ENCODE measurements around the gene ENOX1.

The ENOX1 gene

DNA sequence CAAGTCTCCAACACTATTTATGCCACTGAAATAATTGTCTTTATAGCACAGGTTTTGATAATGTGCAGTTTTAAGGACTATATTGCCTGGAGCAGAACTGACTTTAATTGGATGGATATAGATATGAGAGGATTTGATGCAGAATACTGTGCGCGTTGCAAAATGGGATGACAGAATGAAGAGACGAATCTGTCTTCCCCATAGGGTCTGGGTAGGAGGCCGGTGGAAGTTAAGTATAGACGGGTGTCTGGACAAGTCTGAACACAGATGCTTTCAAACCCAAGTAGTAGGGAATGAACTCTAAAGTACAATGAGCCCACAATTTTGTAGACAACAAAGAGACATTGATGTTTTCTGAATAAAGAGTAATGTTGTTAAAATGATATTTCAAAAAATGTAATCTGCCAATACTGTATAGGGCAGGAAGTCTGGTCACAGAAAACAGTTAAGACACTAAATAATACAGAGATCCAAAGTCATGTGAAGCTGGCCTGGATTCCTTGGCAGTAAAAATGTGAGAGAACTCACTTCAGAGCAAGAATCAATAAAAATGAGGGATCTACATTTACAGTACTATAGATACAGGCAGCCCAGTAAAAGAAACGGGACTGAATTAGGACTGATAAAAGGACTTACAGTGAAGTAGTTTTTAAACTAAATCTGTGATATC is 125.5 kb downstream of the ENOX1 start:
- no peak for TF ChIP-seq FOXK2 (IDR thresholded peaks at IDR 0.05)
- no peak for TF ChIP-seq FOXA1 (IDR thresholded peaks at IDR 0.05)
- no peak for TF ChIP-seq NFRKB (IDR thresholded peaks at IDR 0.05)
- no peak for TF ChIP-seq HDGF (IDR thresholded peaks at IDR 0.05; ENCODE audit: borderline replicate concordance)
- no peak for TF ChIP-seq LEF1 (IDR thresholded peaks at IDR 0.05; ENCODE audit: borderline replicate concordance)
- TF ChIP-seq BHLHE40 (IDR thresholded peaks at IDR 0.05; ENCODE audit: borderline replicate concordance), result no peak
- no peak for TF ChIP-seq SUZ12 (IDR thresholded peaks at IDR 0.05)
- no peak for TF ChIP-seq L3MBTL2 (conservative IDR thresholded peaks at IDR 0.05)
- TF ChIP-seq TARDBP (IDR thresholded peaks at IDR 0.05), result no peak
- TF ChIP-seq CTBP1 (IDR thresholded peaks at IDR 0.05; ENCODE audit: borderline replicate concordance), result no peak
- TF ChIP-seq ZNF384 (IDR thresholded peaks at IDR 0.05), result no peak
- TF ChIP-seq PKNOX1 (IDR thresholded peaks at IDR 0.05), result no peak
- no peak for TF ChIP-seq SP1 (IDR thresholded peaks at IDR 0.05)
- TF ChIP-seq FOXM1 (IDR thresholded peaks at IDR 0.05; ENCODE audit: borderline replicate concordance), result no peak
- POLR2A ChIA-PET, result no interaction called here
- CTCF ChIA-PET, result no interaction called here
- DNase-seq (ENCODE audit: extremely low spot score), result no peak

DNA sequence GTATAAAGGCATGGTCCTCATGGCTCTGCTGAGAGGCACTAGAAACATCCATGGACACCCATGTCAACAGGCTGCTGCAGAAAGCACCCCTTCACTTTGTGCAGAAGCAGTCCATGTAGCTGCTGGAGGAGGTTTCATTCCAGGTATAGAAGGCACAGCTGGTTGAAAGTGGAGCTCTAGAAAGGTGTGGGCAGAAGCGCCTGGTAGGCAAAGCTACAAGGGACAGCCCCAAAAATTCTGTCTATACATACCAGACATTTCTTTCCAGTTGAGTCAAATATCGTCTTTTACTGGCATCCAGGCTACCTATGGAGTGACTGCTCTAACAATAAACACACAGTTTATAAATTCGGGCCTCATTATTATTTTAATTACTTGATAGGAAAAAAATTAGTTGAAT is 129.3 kb downstream of the ENOX1 start:
- CTCF ChIA-PET, result no interaction called here
- no peak for DNase-seq (ENCODE audit: extremely low spot score)
- POLR2A ChIA-PET, result no interaction called here
- TF ChIP-seq ARNT (IDR thresholded peaks at IDR 0.05) (no peak), PKNOX1 (IDR thresholded peaks at IDR 0.05) (no peak), BHLHE40 (IDR thresholded peaks at IDR 0.05; ENCODE audit: borderline replicate concordance) (no peak), ELF4 (IDR thresholded peaks at IDR 0.05) (no peak), HDGF (IDR thresholded peaks at IDR 0.05; ENCODE audit: borderline replicate concordance) (no peak), ZNF384 (IDR thresholded peaks at IDR 0.05) (no peak), L3MBTL2 (conservative IDR thresholded peaks at IDR 0.05) (no peak)

DNA sequence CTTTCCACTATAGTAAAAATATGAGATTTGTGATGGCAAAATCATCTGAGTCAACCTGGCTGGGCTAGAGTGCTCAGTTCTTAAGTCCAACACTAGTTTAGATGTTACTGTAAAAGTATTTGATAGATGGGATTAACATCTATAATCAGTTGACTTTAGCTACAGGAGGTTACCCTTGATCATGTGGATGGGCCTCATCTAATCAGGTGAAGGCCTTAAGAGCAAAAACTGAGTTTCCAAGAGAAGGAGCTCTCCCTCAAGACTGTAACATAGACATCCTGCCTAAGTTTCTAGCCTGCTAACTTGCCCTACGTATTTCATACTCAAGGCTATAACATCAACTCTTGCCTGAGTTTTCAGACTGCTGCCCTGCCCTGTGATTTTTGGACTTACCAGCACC is 132.8 kb downstream of the ENOX1 start:
- POLR2A ChIA-PET, result no interaction called here
- no peak for DNase-seq (ENCODE audit: extremely low spot score)
- CTCF ChIA-PET, result no interaction called here
- no peak for TF ChIP-seq TARDBP (IDR thresholded peaks at IDR 0.05)
- no peak for TF ChIP-seq FOXM1 (IDR thresholded peaks at IDR 0.05; ENCODE audit: borderline replicate concordance)
- no peak for TF ChIP-seq FOXK2 (IDR thresholded peaks at IDR 0.05)
- TF ChIP-seq L3MBTL2 (conservative IDR thresholded peaks at IDR 0.05), result no peak
- TF ChIP-seq PKNOX1 (IDR thresholded peaks at IDR 0.05), result no peak
- no peak for TF ChIP-seq BHLHE40 (IDR thresholded peaks at IDR 0.05; ENCODE audit: borderline replicate concordance)
- TF ChIP-seq SUZ12 (IDR thresholded peaks at IDR 0.05), result no peak
- TF ChIP-seq NFRKB (IDR thresholded peaks at IDR 0.05), result no peak
- no peak for TF ChIP-seq ARNT (IDR thresholded peaks at IDR 0.05)
- no peak for TF ChIP-seq SP1 (IDR thresholded peaks at IDR 0.05)
- no peak for TF ChIP-seq ZNF384 (IDR thresholded peaks at IDR 0.05)
- TF ChIP-seq ELF4 (IDR thresholded peaks at IDR 0.05), result no peak

DNA sequence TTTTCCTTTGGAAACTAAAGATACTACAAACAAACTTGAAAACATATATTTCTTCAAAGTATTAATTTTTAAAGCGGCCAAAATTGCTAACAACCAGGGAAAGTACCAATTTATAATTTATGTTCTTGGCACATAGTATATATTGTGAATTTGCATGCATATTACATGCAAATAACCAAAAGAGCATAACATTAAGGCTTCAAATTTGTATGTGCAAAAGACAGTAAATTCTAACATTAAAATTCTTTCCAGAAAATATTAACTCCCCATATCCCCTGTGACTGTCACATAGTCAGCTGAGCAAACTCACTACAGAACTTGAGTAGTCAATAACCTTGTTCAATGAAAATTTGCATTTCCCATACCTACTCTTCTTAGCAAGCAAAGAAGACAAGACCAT is 133.4 kb downstream of the ENOX1 start:
- TF ChIP-seq SUZ12 (IDR thresholded peaks at IDR 0.05), result no peak
- no peak for TF ChIP-seq PKNOX1 (IDR thresholded peaks at IDR 0.05)
- TF ChIP-seq TARDBP (IDR thresholded peaks at IDR 0.05), result no peak
- TF ChIP-seq FOXK2 (IDR thresholded peaks at IDR 0.05), result no peak
- TF ChIP-seq LEF1 (IDR thresholded peaks at IDR 0.05; ENCODE audit: borderline replicate concordance), result no peak
- TF ChIP-seq SP1 (IDR thresholded peaks at IDR 0.05), result no peak
- TF ChIP-seq HDGF (IDR thresholded peaks at IDR 0.05; ENCODE audit: borderline replicate concordance), result no peak
- TF ChIP-seq FOXM1 (IDR thresholded peaks at IDR 0.05; ENCODE audit: borderline replicate concordance), result no peak
- ChIA-PET POLR2A (no interaction called here), CTCF (no interaction called here)
- DNase-seq (ENCODE audit: extremely low spot score), result no peak

GRCh38 chr13:43652760-43653159 is 134.0 kb downstream of the ENOX1 start:
- POLR2A ChIA-PET, result no interaction called here
- no peak for TF ChIP-seq ELF4 (IDR thresholded peaks at IDR 0.05)
- TF ChIP-seq FOXM1 (IDR thresholded peaks at IDR 0.05; ENCODE audit: borderline replicate concordance), result no peak
- TF ChIP-seq TARDBP (IDR thresholded peaks at IDR 0.05), result no peak
- no peak for TF ChIP-seq BHLHE40 (IDR thresholded peaks at IDR 0.05; ENCODE audit: borderline replicate concordance)
- no peak for TF ChIP-seq FOXA1 (IDR thresholded peaks at IDR 0.05)
- no peak for TF ChIP-seq SP1 (IDR thresholded peaks at IDR 0.05)
- TF ChIP-seq LEF1 (IDR thresholded peaks at IDR 0.05; ENCODE audit: borderline replicate concordance), result no peak
- no peak for TF ChIP-seq SUZ12 (IDR thresholded peaks at IDR 0.05)
- TF ChIP-seq PKNOX1 (IDR thresholded peaks at IDR 0.05), result no peak
- TF ChIP-seq L3MBTL2 (conservative IDR thresholded peaks at IDR 0.05), result no peak
- TF ChIP-seq NFRKB (IDR thresholded peaks at IDR 0.05), result no peak
- no peak for TF ChIP-seq ARNT (IDR thresholded peaks at IDR 0.05)
- no peak for TF ChIP-seq CTBP1 (IDR thresholded peaks at IDR 0.05; ENCODE audit: borderline replicate concordance)
- TF ChIP-seq HDGF (IDR thresholded peaks at IDR 0.05; ENCODE audit: borderline replicate concordance), result no peak
- CTCF ChIA-PET, result no interaction called here
- DNase-seq (ENCODE audit: extremely low spot score), result no peak
